MCF 10A (cell line): ENCODE results near the gene PKIB. TPM values are rescaled to one million over a fixed set of nuclear protein-coding genes. Genes with fewer than 3 reads are reported as not detected.
A peak's percentile ranks its signal among the peaks of the same experiment; 100 is the strongest.

Experiments used
- BruUV-seq: library from RNA; stranded (reverse); fragments of 400-500 nt; replicated peaks from 2 replicates; lab custom pipeline; 2021; lab: Mats Ljungman, UMichigan
- CTCF ChIA-PET: fragments of 300-600 bp; sonication (Branson Sonifier 250); formaldehyde crosslinking; extraction: SDS; loops from one replicate; lab custom pipeline; 2021; ENCODE audit warnings: antibody characterized with exemption, inconsistent platforms; lab: Yijun Ruan, JAX
- POLR2A ChIA-PET: fragments of 300-600, 350-650 bp; sonication (Branson Sonifier 250); formaldehyde crosslinking; extraction: SDS; loops from one replicate; lab custom pipeline; 2020; ENCODE audit warnings: antibody characterized with exemption, inconsistent platforms; lab: Yijun Ruan, JAX
- DNase-seq: peaks from one replicate; pipeline ENCODE4 v3.0.0-alpha.2; 2018; ENCODE audit not compliant: unreplicated experiment
- H3K27ac Mint-ChIP-seq: one replicate; pipeline ENCODE4 v1.8.0; 2022; ENCODE audit warnings: mild to moderate bottlenecking, low read depth, mixed read lengths; ENCODE audit not compliant: unreplicated experiment
- H3K27me3 Mint-ChIP-seq: one replicate; pipeline ENCODE4 v1.8.0; 2022; ENCODE audit warnings: mixed read lengths; ENCODE audit not compliant: insufficient read depth, unreplicated experiment
- H3K36me3 Mint-ChIP-seq: one replicate; pipeline ENCODE4 v1.8.0; 2022; ENCODE audit warnings: mild to moderate bottlenecking, moderate library complexity, mixed read lengths; ENCODE audit not compliant: insufficient read depth, unreplicated experiment
- H3K4me1 Mint-ChIP-seq: one replicate; pipeline ENCODE4 v1.8.0; 2022; ENCODE audit warnings: mixed read lengths; ENCODE audit not compliant: insufficient read depth, unreplicated experiment
- H3K4me3 Mint-ChIP-seq: one replicate; pipeline ENCODE4 v1.8.0; 2022; ENCODE audit warnings: mild to moderate bottlenecking, moderate library complexity, mixed read lengths; ENCODE audit not compliant: unreplicated experiment
- H3K9me3 Mint-ChIP-seq: one replicate; pipeline ENCODE4 v1.8.0; 2022; ENCODE audit warnings: mixed read lengths; ENCODE audit not compliant: unreplicated experiment
- CTCF ChIP-seq: fragments of 200-600 bp; IDR thresholded peaks from one replicate; pipeline ENCODE4 v1.8.0; 2022; ENCODE audit warnings: antibody characterized with exemption, mild to moderate bottlenecking; ENCODE audit not compliant: unreplicated experiment
- intact Hi-C: fragments of 100-400 bp; cut with micrococcal nuclease; formaldehyde crosslinking; loops from 2 replicates; pipeline ENCODE4 v1.14.1; 2022
- total RNA-seq: library from RNA; stranded (reverse); gene quantifications from 2 replicates; pipeline ENCODE4 v1.2.3, GENCODE V29; 2022

Gene PKIB
- total RNA-seq, 1 experiment from 2014 or later, result 6.0 TPM

- Mint-ChIP-seq H3K27me3 (no peaks in the 10 kb centered on the region), H3K4me3 (no peak overlapping the region), H3K9me3 (no peaks in the 10 kb centered on the region), H3K4me1 (peaks cover 8% of the 10 kb centered on the region), H3K36me3 (no peaks in the 10 kb centered on the region), H3K27ac (no peak overlapping the region)
- ChIA-PET POLR2A (no interaction called here), CTCF (no interaction called here)
- no peak for TF ChIP-seq CTCF
- no peak for DNase-seq
- no TSS peak for BruUV-seq
- intact Hi-C loops, result no loop called here
Measured at GRCh38 chr6:122669868-122670267, 59.7 kb downstream of the PKIB start.

GRCh38 chr6:122671251-122671650 lies 61.0 kb downstream of the PKIB start:
- BruUV-seq, result no TSS peak
- ChIA-PET POLR2A (no interaction called here), CTCF (interaction anchor here (1.4 kb wide), 1 partner anchor 61 kb away, joined by 4 read pairs; the partner anchor contains the start of gene PKIB)
- intact Hi-C loops, result no loop called here
- Mint-ChIP-seq H3K4me3 (no peak overlapping the region), H3K4me1 (peaks cover 8% of the 10 kb centered on the region), H3K36me3 (no peaks in the 10 kb centered on the region), H3K27ac (no peak overlapping the region), H3K9me3 (no peaks in the 10 kb centered on the region), H3K27me3 (no peaks in the 10 kb centered on the region)
- DNase-seq, result no peak
- no peak for TF ChIP-seq CTCF

GRCh38 chr6:122673343-122673961 lies 63.2 kb downstream of the PKIB start:
- no peaks in the 10 kb centered on the region for H3K9me3 Mint-ChIP-seq
- H3K27me3 Mint-ChIP-seq, result no peaks in the 10 kb centered on the region
- intact Hi-C loops, result no loop called here
- no peak overlapping the region for H3K4me3 Mint-ChIP-seq
- no peak overlapping the region for H3K27ac Mint-ChIP-seq
- H3K36me3 Mint-ChIP-seq, result no peaks in the 10 kb centered on the region
- no TSS peak for BruUV-seq
- POLR2A ChIA-PET, result no interaction called here
- DNase-seq, result peak; percentile 24
- TF ChIP-seq CTCF, result no peak
- CTCF ChIA-PET, result interaction anchor here (0.6 kb wide), 1 partner anchor 14 kb away, joined by 3 read pairs; no protein-coding TSS in a partner anchor
- peaks cover 8% of the 10 kb centered on the region for H3K4me1 Mint-ChIP-seq

GRCh38 chr6:122676146-122676545 lies 65.9 kb downstream of the PKIB start:
- Mint-ChIP-seq H3K36me3 (no peaks in the 10 kb centered on the region), H3K4me3 (no peak overlapping the region), H3K9me3 (no peaks in the 10 kb centered on the region), H3K27me3 (no peaks in the 10 kb centered on the region), H3K4me1 (peaks cover 14% of the 10 kb centered on the region), H3K27ac (no peak overlapping the region)
- ChIA-PET POLR2A (interaction anchor here (1.0 to 1.2 kb wide), 2 partner anchors 20 to 23 kb away, joined by 3 to 4 read pairs; no protein-coding TSS in a partner anchor), CTCF (no interaction called here)
- no peak for DNase-seq
- intact Hi-C loops, result no loop called here
- no TSS peak for BruUV-seq
- no peak for TF ChIP-seq CTCF
